Stomach (tissue), 4 donors: Measurements from ENCODE around the gene EEFSEC.

Experiments used
- EP300 ChIP-seq: sonication (generic); formaldehyde crosslinking; IDR thresholded peaks from one replicate; pipeline ENCODE4 v1.6.1; 2017; ENCODE audit warnings: antibody characterized with exemption
- POLR2A ChIP-seq, 4 donors: fragments of 450-650 bp; IDR thresholded peaks; one replicate each; pipeline ENCODE4 v1.6.1; 2016; ENCODE audit warnings: antibody characterized with exemption in 4 of 4, control low read depth in 2 of 4, mild to moderate bottlenecking in 1 of 4, moderate library complexity in 1 of 4
- POLR2AphosphoS5 ChIP-seq, 3 donors: sonication (generic); formaldehyde crosslinking; IDR thresholded peaks; one replicate each; pipeline ENCODE4 v1.6.1; 2016; ENCODE audit warnings: antibody characterized with exemption in 3 of 3
- TF ChIP-seq, protein P1 (sequence below), 7 experiments: fragments of 450-650 bp in 4 of 7; fragments of 200-600 bp in 3 of 7; sonication (generic) in 3 of 7; IDR thresholded peaks; one replicate each; pipeline ENCODE4 v1.5.1; 2016 to 2019; ENCODE audit warnings: antibody characterized with exemption in 7 of 7, control low read depth in 2 of 7, mild to moderate bottlenecking in 1 of 7

GRCh38 chr3:128412180-128413002, 259.1 kb downstream of the EEFSEC start:
- TF ChIP-seq, protein P1, sequence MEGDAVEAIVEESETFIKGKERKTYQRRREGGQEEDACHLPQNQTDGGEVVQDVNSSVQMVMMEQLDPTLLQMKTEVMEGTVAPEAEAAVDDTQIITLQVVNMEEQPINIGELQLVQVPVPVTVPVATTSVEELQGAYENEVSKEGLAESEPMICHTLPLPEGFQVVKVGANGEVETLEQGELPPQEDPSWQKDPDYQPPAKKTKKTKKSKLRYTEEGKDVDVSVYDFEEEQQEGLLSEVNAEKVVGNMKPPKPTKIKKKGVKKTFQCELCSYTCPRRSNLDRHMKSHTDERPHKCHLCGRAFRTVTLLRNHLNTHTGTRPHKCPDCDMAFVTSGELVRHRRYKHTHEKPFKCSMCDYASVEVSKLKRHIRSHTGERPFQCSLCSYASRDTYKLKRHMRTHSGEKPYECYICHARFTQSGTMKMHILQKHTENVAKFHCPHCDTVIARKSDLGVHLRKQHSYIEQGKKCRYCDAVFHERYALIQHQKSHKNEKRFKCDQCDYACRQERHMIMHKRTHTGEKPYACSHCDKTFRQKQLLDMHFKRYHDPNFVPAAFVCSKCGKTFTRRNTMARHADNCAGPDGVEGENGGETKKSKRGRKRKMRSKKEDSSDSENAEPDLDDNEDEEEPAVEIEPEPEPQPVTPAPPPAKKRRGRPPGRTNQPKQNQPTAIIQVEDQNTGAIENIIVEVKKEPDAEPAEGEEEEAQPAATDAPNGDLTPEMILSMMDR (IDR thresholded peaks at IDR 0.05): no peak
- no peak for TF ChIP-seq POLR2AphosphoS5 (IDR thresholded peaks at IDR 0.05)
- TF ChIP-seq EP300: no peak
- no peak for TF ChIP-seq POLR2A (IDR thresholded peaks at IDR 0.05)
